ENCODE data around the gene NCKAP5. TPM values are rescaled to one million over a fixed set of nuclear protein-coding genes. Genes with fewer than 3 reads are reported as not detected.

NCKAP5 gene
- total and polyA plus RNA-seq, 2 of the 8 experiments (the other 6 are each of a cell fraction or from before 2014, with no cell fraction given), result 0.27 to 0.86 TPM

DNA sequence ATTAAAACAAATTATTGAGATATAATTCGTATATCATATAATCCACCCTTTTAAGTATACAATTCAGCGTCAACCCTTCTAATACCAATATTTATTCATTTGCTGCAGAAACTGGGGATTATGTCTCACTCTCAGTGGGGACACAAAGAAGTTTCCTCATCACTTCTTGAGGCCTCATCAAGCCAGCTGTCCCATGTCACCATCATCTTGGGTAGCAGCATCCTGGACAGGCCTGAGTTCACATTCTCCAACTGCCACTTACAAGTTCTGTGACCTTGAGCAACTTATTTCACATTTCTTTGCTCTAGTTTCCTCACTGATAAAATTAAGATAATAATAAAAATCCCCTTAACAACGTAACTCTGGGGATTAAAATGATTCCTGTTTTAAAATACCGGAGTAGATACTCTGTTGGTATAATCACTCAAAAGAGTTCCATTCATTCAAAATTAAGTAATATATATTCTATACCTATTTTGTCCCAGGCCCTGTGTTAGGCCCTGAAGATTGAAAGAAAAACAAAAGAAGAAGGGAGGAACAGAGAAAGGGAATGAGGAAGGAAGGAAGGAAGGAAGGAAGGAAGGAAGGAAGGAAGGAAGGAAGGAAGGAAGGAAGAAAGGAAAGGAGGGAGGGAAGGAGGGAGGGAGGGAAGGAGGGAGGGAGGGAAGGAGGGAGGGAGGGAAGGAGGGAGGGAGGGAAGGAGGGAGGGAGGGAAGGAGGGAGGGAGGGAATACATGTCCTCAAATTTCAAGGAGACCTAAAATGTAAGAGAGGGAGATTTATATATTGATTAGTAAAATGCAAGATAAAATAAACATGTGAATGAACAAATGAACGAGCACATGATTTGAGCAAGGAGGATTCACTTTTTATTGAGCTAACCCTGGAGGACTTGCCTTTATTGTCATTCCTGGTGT lies 42.4 kb downstream of the NCKAP5 start:
- DNase-seq (ENCODE audit: low read depth in 1 of 2, low spot score in 2 of 2) (no peak), FAIRE-seq (no peak)
- Histone ChIP-seq H3K9me3 (ENCODE audit: insufficient read depth in 2 of 2, low read depth in 1 of 2, low read length in 1 of 2) (no peaks in the 10 kb centered on the region), H3K36me3 (ENCODE audit: control insufficient read depth in 2 of 4, insufficient read depth in 4 of 4, low read length in 3 of 4) (no peaks in the 10 kb centered on the region), H3K23me2 (ENCODE audit: low read depth, low read length) (no peaks in the 10 kb centered on the region), H2BK5ac (ENCODE audit: low read depth, low read length) (no peak overlapping the region), H3K79me1 (ENCODE audit: low read depth, low read length) (no peaks in the 10 kb centered on the region; the same call in 1 of the 2 replicates), H2AFZ (ENCODE audit: low read length) (no peak overlapping the region), H3K4me3 (ENCODE audit: extremely low read depth in 1 of 4, insufficient read depth in 2 of 4, low read depth in 3 of 4, low read length in 4 of 4) (no peak overlapping the region), H3K14ac (ENCODE audit: insufficient read length) (no peak overlapping the region), H2BK20ac (ENCODE audit: low read length) (no peak overlapping the region), H2BK12ac (ENCODE audit: low read depth, low read length) (no peak overlapping the region), H2AK5ac (ENCODE audit: low read depth, low read length) (no peak overlapping the region), H3K9ac (replicated peaks in 1 of 4; ENCODE audit: extremely low read depth in 1 of 4, low read depth in 3 of 4, low read length in 3 of 4) (no peak overlapping the region), H3K27ac (ENCODE audit: low read depth, low read length) (no peak overlapping the region), H3K18ac (ENCODE audit: extremely low read depth, low read length) (no peak overlapping the region), H4K91ac (replicated peaks; ENCODE audit: insufficient read length, low read length) (no peak overlapping the region), H3K4ac (replicated peaks; ENCODE audit: insufficient read length, low read depth, low read length) (no peak overlapping the region), H2BK120ac (replicated peaks; ENCODE audit: low read depth, low read length) (no peak overlapping the region), H2BK15ac (ENCODE audit: low read length) (no peak overlapping the region), H3K56ac (replicated peaks; ENCODE audit: insufficient read length, low read depth, low read length) (no peak overlapping the region), H3K4me1 (replicated peaks in 1 of 4; ENCODE audit: control insufficient read depth in 3 of 4, insufficient read depth in 4 of 4, low read length in 3 of 4) (peaks cover 0 to 5% (median 1%) of the 10 kb centered on the region in 4 experiments; a peak in 2 of 7 replicates), H3K23ac (ENCODE audit: insufficient read length) (no peak overlapping the region), H4K8ac (ENCODE audit: extremely low read depth, insufficient read depth, low read length) (no peak overlapping the region), H3K79me2 (ENCODE audit: control insufficient read depth in 1 of 2, insufficient read depth in 2 of 2, low read length in 2 of 2) (no peaks in the 10 kb centered on the region), H3K4me2 (ENCODE audit: insufficient read depth in 1 of 2, low read depth in 2 of 2, low read length in 2 of 2) (no peak overlapping the region), H3K27me3 (replicated peaks in 1 of 4; ENCODE audit: control insufficient read depth in 3 of 4, extremely low read depth in 1 of 4, insufficient read depth in 3 of 4, low read length in 3 of 4) (peaks cover 15 to 32% (median 27%) of the 10 kb centered on the region in 4 experiments), H4K5ac (ENCODE audit: insufficient read length, low read depth, low read length) (no peak overlapping the region), H4K20me1 (replicated peaks in 1 of 2; ENCODE audit: control insufficient read depth in 1 of 2, insufficient read depth in 2 of 2, low read length in 2 of 2) (peaks cover 3 to 5% of the 10 kb centered on the region in 2 experiments)
- ChIA-PET POLR2A (ENCODE audit: partially characterized antibody) (no interaction called here), CTCF (ENCODE audit: partially characterized antibody) (interaction anchor here (1.0 to 2.7 kb wide), 2 partner anchors 36 to 253 kb away, joined by 5 to 17 read pairs; no protein-coding TSS in a partner anchor)
- WGBS, 2 experiments (ENCODE audit: extremely low coverage in 1 of 2, insufficient coverage in 1 of 2, insufficient read length in 1 of 2, insufficient replicate concordance in 2 of 2, low coverage in 1 of 2, low lambda C conversion rate in 2 of 2, missing lambda C conversion rate in 1 of 2), result 89 to 100% methylated on average over 1 to 5 of the region's 5 CpGs
- TF ChIP-seq HDAC6 (IDR thresholded peaks at IDR 0.05; ENCODE audit: low read depth, low read length) (no peak), TCF12 (IDR thresholded peaks at IDR 0.05; ENCODE audit: low read depth, low read length) (no peak), EGR1 (IDR thresholded peaks at IDR 0.05; ENCODE audit: borderline replicate concordance, low read depth, low read length) (no peak), BCL11A (IDR thresholded peaks at IDR 0.05; ENCODE audit: low read depth in 2 of 2, low read length in 2 of 2) (no peak), RXRA (IDR thresholded peaks at IDR 0.05; ENCODE audit: insufficient read depth, low read depth, low read length) (no peak), TEAD4 (IDR thresholded peaks at IDR 0.05; ENCODE audit: low read depth, low read length) (no peak), FOSL1 (IDR thresholded peaks at IDR 0.05; ENCODE audit: insufficient read depth, low read depth, low read length) (no peak), KDM4A (IDR thresholded peaks at IDR 0.05; ENCODE audit: low read depth, low read length, severe bottlenecking) (no peak), POLR2AphosphoS5 (IDR thresholded peaks at IDR 0.05; ENCODE audit: low read depth, low read length) (no peak)
- TF ChIP-seq, protein P1, sequence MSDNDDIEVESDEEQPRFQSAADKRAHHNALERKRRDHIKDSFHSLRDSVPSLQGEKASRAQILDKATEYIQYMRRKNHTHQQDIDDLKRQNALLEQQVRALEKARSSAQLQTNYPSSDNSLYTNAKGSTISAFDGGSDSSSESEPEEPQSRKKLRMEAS (IDR thresholded peaks at IDR 0.05), result no peak
